HG02870 (cell line): ENCODE data around the gene RRM2.
A peak's percentile ranks its signal among the peaks of the same experiment; 100 is the strongest.
"Not testable (repeated sequence)": the region's sequence is repeated elsewhere in the genome, so short reads cannot be mapped to it uniquely, and the experiment has no call there.

Source experiments
- ATAC-seq: cut with Tn5 transposase; IDR thresholded peaks from one replicate; pipeline ENCODE4 v1.9.1; 2021; ENCODE audit warnings: mild to moderate bottlenecking, moderate library complexity; ENCODE audit not compliant: unreplicated experiment

RRM2 gene

DNA sequence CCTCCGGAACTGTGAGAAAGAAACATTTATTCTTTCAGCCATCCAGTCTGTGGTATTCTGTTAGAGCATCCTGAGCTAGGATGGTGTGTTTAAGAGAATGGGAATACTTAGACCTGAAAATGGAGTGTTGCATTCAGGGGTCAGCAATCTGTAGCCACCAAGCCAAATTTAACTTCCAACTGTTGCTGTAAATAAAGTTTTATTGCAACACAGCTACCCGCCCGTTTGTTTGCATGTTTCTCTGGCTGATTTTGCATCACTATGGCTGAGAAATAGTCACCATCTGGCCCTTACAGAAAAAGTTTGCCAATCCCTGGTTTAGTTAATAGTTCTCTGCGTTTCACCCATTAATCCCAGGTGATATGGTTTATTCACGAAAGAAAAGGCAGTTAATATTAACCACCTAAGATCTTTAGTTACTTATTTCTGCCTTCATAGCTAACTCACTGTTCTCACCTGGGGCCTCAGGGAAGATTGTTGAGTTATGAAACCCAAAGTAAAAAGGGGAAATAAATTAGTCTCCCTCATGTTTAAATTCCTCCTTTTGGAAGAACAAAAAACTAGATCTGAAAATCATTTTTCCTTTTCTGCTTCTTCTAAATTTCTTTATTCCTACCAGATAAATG lies 32.9 kb upstream of the RRM2 start:
- ATAC-seq = no peak

DNA sequence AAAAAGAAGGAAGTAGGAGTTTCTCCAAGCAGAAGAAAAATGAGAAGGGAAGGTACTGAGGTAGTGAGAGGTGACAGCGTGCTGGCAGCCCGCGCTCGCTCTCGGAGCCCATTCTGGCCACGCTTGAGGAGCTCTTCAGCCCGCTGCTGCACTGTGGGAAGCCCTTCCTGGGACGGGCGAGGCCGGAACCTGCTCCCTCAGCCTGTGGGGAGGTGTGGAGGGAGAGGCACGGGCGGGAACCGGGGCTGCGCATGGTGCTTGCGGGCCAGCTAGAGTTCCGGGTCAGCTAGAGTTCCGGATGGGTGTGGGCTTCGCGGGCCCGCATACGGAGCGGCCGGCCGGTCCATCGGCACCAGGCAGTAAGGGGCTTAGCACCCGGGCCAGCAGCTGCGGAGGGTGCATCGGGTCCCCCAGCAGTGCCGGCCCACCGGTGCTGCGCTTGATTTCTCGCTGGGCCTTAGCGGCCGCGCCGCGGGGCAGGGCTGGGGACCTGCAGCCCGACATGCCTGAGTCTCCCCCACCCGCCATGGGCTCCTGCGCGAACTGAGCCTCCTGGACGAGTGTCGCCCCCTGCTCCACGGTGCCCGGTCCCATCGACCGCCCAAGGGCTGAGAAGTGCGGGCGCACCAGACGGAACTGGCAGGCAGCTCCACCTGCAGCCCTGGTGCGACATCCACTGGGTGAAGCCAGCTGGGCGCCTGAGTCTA lies 31.2 kb upstream of the RRM2 start:
- no peak for ATAC-seq

DNA sequence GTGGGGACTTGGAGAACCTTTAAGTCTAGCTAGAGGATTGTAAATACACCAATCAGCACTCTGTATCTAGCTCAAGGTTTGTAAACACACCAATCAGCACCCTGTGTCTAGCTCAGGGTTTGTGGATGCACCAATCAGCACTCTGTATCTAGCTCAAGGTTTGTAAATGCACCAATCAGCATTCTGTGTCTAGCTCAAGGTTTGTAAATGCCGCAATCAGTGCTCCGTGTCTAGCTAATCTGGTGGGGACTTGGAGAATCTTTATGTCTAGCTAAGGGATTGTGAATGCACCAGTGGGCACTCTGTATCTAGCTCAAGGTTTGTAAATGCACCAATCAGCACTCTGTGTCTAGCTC lies 30.7 kb upstream of the RRM2 start:
- ATAC-seq = not testable (repeated sequence)

DNA sequence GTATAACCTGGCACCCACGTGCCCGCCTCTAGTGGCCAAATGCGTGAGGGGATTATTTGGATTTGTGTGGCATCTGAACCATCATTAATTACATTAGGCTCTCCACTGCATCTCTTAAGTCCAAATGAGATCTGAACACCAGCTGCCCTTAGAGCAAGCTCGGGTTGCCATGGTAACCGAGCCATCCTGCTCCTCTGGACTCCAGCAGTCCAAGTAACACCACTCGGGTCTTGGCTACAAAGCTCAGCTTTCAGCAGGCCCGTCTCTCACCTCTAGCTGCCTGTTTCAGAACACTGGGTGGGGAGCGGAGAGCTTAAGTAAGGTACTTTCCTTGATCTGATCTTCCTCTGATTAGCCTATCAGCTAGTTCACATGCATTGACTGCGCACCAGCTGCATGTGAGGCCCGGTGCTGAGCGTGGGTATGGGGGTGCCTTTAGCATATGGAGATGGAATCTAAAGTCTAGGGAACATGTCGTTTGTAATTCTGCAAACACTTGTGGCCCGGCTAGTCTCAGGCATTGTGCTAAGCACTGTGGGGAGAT lies 28.2 kb upstream of the RRM2 start:
- ATAC-seq = no peak

DNA sequence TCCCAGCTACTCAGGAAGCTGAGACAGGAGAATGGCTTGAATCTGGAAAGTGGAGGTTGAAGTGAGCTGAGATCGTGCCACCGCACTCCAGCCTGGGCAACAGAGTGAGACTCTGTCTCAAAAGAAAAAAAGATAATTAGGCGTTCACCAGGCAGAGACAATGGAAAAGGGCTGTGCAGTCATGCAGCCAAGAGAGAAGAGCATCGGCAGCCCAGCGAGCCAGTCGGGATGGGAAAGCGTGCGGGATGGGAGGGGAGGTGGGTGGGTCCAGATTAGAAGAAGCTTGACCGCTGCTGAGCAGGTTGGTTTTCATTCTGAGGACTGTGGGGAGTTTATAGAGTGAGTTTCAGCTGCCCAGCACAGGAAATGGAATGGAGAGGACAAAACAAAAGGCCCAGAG lies 27.4 kb upstream of the RRM2 start:
- no peak for ATAC-seq

DNA sequence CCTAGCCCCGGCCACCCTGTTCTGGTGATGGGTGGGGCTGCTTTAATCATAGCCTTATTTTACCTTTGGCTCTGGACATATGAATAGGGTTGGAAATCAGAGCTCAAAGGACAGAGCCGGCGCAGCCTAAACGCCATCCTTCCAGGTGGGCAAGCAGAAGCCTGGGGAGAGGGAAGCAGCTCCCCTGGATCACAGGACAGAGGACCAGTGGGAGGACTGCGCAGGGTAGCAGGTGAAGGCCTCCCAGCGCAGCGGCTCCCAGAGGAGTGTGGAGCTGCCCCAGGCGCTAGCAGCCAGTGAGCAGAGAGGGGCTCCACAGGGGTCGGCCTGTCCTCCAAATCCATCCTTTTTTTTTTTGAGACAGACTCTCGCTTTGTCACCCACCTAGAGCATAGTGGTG lies 25.9 kb upstream of the RRM2 start:
- ATAC-seq = no peak

DNA sequence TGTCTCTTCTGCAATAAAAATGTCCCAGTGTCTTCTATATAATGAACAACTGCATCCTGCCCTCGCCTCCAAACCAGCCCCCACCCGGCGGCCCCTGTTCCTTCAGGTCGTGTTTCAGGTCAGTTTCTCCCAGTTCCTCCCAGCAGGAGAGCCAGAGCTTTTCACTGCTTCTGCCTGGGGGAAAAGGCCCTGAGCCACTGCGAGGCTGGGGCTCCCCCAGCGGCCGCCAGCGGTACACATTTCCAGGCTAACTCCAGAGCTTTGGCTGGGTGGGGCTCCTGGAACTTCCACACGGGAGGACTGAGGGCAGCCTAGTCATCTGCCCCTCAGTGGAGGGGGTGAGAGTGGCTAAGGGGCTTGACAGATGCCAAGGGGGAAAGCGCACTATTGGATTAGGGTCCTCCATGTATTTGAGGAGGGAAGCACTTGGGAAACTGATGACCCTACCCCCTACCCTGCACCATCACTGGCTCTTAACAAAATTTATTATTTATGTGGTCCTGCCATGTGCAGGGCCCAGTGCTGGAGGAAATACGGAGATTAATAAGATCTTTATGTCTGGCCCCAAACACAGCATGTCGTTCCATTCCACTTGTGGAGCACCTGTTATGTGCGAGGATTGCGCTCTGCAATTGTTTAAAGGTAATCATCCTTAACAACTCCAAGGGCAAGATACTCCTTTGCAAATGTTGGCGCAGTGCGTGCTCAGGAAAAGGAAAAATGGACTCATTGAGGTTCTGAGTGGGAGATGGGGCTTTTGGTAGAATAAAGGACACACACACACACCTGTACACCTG lies 25.0 kb upstream of the RRM2 start:
- ATAC-seq = peak; percentile 51

DNA sequence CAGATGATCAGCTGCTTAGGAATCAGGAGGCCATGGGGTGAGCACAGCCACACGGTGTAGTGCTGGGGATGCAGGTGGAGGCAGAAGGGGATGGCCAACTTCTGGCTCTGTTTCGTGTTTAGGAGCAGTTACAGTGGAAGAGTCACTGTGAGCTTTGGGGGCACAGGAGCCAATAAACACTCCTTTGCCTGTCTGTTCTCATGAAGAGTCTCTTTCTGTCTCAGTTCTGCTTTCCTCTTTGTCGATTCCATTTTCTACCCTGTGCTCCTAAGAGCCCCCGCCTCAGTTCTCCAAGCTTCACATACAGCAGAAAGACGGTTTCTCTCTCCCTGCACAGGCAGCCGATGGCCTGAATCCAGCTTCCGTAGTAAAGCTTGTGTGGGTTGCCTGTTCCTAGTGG lies 21.0 kb upstream of the RRM2 start:
- peak; percentile 68 for ATAC-seq

DNA sequence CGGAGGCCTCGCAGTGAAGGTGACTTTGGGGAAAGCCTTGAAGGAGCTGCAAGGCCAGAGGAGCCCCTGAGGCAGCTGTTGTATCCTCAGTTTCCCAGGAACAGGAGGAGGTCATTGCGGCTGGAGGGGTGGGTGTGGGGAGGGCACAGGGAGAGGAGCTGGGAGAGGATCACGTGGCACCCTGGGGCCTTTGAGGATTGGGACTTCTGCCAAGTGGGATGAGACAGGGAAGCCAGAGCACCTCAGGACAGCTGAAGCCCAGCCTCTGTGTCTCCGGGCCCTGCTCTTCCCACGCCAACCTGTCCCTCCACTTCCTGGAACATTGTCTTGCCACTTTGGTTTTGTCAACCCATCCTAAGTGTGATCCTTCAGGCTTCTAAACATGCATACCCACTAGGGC lies 19.4 kb upstream of the RRM2 start:
- ATAC-seq = no peak

DNA sequence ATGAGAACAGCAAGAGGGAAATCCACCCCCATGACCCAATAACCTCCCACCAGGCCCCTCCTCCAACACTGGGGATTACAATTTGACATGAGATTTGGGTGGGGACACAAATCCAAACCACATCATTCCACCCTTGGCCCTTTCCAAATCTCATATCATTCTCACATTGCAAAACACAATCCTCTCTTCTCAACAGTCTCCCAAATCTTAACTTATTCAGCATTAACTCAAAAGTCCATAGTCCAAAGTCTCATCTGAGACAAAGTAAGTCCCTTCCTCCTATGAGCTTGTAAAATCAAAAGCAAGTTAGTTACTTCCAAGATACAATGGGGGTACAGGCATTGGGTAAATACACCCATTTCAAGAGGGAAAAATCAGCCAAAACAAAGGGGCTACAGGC lies 17.6 kb upstream of the RRM2 start:
- ATAC-seq = not testable (repeated sequence)

DNA sequence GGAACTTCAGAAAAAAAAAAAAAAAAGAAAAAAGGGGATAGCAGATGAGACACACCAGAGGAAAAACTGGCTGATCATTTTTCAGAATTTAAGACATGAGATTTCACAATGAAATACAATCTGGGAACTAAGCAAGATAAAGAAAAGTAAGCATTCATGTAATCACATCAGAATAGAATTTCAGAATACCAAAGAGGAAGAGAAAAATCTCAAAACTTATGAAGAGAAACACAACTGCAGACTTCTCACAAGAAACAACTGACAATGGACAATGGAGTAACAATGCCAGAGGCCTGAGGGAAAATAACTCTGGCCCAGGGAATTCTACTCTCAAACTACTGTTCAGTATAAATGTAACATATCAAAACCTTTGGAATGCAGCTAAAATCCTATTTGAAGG lies 13.2 kb upstream of the RRM2 start:
- ATAC-seq = no peak

DNA sequence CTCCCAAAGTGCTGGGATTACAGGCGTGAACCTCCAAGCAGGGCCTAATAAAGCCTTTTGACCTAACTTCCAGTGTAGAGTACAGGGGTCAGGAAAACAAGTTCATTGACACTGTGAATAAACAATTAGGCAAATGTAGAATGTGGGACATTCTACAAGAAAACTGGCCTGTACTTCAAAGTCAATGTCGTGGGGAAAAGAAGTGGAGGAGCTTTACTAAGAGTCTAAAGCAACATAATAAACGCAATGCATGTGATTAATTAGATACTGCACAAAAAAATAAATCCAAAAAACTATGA lies 3.6 kb upstream of the RRM2 start:
- ATAC-seq = no peak

DNA sequence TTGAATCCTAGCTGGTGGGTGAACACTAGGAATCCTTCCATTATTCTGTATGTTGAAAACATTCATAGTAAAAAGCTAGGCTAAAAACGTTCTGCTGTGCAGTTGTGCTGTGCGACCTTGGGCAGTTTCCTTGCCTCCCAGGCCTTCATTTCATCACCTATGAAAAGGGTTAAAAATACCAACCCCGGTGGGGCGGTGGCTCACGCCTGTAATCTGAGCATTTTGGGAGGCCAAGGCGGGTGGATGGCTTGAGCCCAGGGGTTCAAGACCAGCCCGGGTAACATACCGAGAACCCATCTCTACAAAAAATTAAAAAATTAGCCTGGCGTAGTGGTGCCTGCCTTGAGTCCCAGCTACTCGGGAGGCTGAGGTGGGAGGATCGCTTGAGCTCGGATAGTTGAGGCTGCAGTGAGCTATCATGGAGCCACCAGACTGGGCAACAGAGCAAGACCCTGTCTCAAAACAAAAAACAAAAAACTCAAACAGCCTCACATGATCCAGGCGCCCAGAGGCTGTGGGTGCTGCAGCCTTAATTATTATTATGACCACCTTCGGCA lies 2.9 kb upstream of the RRM2 start:
- ATAC-seq = no peak

DNA sequence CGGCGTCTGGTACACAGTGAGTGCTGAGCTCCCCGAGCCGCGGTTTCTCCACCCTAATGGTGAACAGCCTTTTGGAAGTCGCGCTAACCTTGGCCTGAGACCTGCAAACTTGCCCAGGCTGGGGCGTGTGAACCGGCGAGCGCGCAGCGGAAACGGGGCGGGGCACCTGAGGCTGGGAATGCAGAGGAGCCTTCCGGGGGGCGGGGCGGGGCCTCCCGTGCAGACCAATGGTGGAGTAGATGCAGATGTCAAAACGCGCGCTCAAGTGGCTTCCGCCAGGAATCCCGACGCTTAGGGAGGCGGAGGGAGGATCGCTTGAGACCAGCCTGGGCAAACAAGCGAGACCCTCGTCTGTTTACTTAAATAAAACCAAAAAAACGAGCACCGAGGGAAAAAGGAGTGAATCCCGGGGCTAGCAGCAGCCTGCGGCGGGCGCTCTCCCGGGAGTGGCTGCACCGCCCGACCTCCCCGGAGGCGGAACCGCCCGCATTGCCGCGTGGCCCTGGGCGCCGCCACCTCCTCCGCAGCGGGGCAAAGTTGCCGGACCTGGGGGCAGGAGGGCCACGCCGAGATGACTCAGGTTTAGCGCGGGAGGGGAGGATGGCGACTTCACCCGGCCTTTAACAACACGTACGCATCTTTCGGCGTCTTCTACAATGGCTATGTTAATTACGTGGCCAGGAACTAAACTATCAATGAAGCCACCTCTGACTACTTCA lies 2.2 kb upstream of the RRM2 start:
- peak; percentile 52 for ATAC-seq

DNA sequence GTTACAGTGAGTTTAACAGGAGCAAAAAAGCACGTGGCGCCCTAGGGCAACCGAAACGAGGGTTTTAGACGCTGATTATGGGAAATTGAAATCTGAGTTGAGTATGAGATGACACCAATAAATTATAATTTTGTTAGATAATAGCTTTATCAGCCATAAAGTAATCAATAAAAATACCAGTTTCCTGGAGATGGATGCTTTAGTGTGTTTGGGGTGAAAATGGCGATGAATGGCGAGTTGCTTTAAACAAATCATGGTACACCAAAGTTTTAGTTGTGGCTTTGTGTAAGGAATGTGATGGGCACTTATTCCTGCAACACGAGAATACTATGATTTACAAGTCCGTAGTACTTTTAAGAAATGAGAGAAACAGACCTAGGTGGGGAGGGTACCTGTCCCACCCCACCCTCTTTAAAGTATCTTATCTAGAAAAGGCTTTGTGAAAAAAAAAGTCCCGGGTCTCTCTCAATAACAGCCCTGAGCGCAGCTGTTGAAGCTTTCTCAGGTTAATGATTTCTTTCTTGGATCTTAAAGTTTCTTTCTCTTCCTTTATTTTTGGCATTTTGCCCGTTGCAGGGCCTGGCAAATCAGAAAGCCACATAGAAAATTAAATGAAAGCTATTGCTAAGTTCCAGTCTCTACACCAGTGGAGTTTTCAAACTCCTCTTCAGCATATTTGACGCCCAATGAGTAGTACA lies 1.5 kb upstream of the RRM2 start:
- no peak for ATAC-seq

DNA sequence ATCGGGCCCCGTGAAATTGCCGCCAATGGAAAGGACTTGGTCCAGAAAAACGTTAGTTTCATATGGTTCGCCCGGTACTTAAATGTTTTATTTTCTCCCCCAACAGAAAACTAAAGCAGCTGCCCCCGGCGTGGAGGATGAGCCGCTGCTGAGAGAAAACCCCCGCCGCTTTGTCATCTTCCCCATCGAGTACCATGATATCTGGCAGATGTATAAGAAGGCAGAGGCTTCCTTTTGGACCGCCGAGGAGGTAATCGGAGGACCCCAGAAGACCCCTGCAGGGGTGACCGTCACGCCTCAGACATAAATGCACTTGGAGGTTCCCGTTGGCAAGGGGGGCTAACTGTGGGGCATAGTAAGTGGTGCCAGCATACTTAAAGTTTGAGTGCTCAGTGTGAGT lies 742 bp downstream of the RRM2 start:
- no peak for ATAC-seq

DNA sequence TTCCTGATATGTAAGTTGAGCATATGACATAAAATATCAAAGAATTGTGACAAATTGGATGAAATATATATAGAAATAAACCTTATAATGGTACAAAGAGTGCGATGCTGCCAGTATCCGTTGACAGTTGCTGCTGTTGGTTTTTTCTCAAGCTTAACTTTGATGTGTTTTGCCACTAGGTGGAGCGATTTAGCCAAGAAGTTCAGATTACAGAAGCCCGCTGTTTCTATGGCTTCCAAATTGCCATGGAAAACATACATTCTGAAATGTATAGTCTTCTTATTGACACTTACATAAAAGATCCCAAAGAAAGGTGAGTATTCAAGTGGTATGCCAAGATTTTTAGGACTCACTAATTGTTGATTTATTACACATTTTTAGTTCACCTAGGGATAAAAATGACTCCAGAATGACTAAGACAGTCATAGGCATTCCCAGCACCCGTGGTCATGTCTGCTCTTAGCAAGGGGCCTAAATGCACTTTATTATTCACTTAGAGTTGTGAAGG lies 2.1 kb downstream of the RRM2 start:
- ATAC-seq = no peak

DNA sequence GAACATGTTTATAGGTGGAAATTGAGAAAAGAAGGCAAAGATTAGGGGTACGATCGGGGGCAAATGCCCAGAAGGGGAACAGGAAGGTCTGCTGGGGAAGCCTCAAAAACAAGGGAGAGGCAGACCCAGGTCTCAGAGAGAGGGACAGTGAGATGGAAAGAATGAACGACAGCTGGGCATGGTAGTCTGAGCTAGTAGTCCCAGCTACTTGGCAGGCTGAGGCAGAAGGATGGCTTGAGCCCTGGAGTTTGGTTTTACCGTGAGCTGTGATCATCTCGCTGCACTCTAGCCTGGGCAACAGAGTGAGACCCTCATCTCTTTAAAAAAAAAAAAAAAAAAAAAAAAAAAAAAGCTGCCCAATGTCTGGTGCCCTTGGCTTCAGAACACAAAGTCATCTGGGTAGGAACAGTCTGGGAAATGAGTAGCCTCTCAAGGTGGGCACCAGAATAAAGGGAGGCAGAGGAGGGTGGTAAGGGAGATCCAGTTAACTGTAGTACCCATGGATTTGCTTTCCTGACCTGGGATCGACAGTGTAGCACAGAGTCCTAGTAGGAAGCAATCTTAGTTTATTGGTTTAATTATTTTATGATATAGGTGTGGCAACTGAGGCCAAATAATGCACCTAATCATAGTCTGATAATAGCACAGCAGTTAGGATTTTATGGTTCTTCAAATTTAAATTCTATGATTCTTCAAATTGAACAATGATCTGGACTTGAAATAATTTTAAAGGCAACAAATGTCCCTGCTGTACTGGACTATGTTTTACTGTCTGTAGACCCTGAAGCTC lies 3.5 kb downstream of the RRM2 start:
- no peak for ATAC-seq

DNA sequence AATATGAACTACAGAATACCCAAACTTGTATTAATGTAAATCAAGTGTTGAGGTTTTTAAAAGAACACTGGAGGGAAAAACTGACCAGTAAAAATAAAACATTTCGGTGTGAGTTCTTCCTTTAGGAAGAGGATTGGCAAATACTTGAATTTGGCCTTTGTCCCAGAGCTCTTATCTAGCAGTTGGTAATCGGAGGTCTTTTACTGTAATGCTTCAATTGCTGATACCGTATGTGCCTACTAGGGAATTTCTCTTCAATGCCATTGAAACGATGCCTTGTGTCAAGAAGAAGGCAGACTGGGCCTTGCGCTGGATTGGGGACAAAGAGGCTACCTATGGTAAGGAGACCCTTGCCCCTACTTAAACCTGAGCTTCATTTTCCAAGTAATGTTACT lies 4.1 kb downstream of the RRM2 start:
- no peak for ATAC-seq

DNA sequence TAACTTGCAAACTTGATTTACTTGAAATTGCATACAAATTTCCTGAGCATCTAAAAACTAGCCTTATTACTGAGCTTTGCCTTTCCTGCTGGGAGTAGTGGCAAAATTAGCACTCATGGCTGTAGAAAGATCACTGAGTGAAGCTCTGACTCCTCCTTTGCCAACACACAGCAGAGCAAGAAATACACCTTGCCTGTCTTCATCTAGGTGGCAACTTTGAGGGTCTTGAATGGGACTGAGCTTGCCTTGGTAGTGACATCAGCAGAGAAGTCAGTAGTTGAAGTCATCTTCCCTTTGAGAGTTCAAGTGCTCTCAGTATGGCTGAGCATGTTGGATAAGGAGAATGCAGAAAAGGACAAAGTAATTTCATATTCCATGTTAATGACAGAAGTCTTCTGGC lies 5.9 kb downstream of the RRM2 start:
- no peak for ATAC-seq
